Fibroblast of the aortic adventitia (primary cell): ENCODE measurements around the gene RETN. TPM values are rescaled to one million over a fixed set of nuclear protein-coding genes. Genes with fewer than 3 reads are reported as not detected.

Experiments
- DNase-seq: peaks from one replicate; pipeline ENCODE4 v3.0.0-alpha.2; 2010; ENCODE audit warnings: low read depth
- H3K4me3 ChIP-seq: 2 replicates; pipeline ENCODE4 v1.5.1; 2011; ENCODE audit warnings: low read depth, mild to moderate bottlenecking, control low read depth, low read length, moderate library complexity
- total RNA-seq: library from RNA; depleted of rRNA; stranded (reverse); fragments of >200 nt; gene quantifications from 2 replicates; pipeline ENCODE4 v1.2.3, GENCODE V29; 2012; ENCODE audit warnings: low replicate concordance
- TF ChIP-seq, protein P1 (sequence below): IDR thresholded peaks from 2 replicates; pipeline ENCODE4 v1.5.1; 2011; ENCODE audit warnings: mild to moderate bottlenecking, low read length, control low read depth, inconsistent platforms; ENCODE audit not compliant: insufficient read depth

Gene RETN
- total RNA-seq, 1 donor, result not detected

DNA sequence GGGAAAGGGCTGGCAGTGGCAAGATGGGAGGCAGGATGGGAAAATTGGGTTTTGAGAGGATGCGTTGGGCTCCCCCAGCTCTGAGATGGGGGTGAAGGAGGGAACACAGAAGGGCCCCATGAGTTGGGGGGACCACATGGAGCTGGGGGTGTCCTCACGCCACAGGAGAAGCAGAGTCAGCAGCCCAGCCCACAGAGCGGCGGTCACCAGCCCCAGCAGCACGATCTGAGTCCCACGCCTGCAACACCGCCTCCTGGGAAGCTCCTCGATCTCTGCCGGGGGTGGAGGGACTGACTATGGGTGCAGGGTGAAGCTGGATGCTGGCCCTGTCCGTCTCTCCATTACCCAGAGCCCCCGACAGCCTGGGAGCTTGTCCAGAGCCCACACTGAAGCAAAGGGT is 29.7 kb downstream of the RETN start:
- H3K4me3 ChIP-seq, result no peak overlapping the region
- TF ChIP-seq, protein P1, sequence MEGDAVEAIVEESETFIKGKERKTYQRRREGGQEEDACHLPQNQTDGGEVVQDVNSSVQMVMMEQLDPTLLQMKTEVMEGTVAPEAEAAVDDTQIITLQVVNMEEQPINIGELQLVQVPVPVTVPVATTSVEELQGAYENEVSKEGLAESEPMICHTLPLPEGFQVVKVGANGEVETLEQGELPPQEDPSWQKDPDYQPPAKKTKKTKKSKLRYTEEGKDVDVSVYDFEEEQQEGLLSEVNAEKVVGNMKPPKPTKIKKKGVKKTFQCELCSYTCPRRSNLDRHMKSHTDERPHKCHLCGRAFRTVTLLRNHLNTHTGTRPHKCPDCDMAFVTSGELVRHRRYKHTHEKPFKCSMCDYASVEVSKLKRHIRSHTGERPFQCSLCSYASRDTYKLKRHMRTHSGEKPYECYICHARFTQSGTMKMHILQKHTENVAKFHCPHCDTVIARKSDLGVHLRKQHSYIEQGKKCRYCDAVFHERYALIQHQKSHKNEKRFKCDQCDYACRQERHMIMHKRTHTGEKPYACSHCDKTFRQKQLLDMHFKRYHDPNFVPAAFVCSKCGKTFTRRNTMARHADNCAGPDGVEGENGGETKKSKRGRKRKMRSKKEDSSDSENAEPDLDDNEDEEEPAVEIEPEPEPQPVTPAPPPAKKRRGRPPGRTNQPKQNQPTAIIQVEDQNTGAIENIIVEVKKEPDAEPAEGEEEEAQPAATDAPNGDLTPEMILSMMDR, result no peak
- no peak for DNase-seq

DNA sequence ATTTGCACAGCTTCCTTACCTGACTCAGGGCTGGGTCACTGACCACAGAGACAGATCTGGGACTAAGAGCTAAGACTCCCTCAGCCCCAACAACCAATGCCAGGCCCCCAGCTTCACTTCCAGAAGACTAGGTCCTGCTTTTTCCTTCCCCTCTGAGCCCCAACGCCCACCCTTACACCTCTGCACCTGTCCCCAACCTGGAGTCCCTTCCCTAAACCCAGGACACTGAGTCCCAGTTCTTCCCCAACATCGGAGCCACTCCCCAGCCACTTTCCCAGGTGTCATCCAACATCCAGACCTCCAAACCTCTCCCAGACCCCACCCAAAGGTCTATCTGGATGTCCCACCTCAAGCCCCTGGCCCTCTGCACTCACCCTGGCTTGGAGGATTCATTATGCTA is 30.2 kb downstream of the RETN start:
- TF ChIP-seq, protein P1, result no peak

DNA sequence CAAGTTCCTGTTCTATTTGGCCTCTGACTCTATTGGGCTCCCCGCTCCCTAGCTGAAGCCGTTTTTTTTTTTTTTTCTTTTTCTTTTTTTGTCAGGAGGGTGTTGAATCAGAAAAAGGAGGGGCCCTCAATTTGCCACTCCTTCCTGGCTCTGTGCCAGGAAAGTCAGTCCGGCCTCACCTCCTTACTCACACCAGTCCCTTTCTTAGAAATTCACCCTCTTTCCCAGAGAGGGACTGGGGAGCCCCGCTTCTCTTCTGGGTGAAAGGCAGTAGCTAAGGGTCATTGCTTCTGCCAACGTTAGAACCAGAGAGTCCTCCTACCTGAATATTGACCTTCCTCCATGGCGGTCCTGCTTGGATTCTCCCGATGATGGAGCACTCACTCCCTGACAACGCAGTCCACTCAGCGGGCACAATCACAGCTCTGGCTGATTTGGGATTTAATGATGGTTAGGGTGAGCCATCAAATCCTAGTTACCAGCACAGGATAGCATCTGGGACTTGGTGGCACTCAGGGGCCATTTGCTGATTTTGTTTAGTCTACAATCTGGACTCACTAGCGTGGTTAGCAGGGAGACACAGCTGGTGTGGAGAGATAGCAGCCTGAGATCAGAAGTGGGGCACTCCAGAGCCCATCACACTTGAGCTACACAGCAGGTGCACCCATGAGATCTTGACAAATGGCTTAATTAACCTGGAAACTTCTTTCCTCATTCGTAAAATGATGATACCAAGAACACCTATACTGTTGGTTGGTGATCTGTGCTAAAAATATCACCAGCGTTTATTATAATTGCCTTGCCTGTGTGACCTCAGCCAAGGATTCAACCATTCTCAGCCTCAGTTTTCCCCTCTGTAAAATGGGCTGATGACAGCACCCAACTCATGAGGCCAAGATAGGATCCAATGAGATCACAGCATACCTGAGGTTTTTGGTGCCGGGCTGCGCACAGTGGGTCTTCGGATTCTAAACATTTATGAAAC is 30.9 kb downstream of the RETN start:
- H3K4me3 ChIP-seq, result no peak overlapping the region
- TF ChIP-seq, protein P1, result no peak
- DNase-seq, result peak; percentile 20

More for the DNA sequence above, 30.2 kb downstream of the RETN start:
- DNase-seq, result no peak
- H3K4me3 ChIP-seq, result no peak overlapping the region

DNA sequence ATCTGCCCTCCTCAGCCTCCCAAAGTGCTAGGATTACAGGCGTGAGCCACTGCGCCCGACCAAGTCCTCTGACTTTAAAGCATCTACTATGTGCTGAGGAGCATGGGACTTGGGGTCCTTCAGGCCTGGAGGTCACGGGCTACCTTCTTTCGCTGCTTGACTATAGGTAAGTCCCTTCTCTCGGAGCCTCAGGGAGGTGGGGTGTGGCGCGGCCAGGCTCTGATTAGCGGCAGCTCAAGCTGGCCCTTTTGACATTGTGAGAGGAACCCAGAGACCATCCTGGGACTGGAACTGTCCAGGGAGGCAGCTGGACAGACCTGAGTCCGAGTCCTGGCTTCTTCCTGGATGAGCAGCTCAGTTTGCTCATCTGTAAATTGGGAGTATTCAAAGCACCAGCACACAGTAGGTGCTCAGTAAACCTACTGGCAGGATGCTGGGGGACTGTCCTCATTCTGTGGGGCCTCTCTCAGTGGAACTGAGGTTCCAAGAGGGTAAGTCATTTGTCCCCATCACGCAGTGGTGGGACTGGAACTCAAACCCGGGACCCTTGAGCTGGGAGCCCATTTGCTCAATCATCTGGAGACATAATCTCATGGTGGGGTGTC is 32.3 kb downstream of the RETN start:
- TF ChIP-seq, protein P1, result no peak
- no peak for DNase-seq
- H3K4me3 ChIP-seq, result no peak overlapping the region

DNA sequence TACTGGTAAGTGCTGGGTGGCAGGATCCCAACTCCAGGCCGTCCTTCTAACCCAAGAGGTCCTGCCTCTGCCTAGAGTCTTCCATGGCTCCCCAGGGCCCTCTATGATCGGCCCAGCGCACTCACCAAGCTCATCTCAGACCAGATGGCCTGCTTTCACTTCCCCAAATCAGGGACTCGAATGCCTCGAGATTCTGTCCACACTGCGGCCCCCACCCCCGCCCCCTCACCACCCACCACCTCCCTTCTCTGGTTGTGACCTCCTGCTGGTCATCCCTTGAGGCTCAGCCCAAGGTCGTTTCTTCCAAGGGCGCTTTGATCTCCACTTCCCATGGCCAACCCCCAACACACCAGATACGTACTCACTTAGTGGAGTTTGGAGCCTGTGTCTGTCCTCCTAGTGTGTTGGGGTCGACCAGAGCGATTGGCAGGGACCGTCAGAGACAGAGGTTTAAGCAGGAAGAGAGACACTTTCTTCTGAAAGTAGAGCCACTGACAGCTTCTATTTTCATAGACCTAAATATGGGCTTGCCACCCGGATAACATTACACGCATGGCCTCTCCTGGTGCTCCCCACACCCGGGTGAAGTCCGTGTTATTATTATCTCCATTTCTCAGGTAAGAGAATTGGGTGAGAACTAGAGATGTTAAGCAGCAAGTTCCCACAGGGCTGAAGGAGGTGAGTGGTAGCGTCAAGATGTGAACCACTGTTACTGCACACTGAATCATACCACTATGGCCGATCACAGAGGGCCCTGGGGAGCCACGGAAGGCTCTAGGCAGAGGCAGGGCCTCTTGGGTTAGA is 33.0 kb downstream of the RETN start, which contains the start of gene FCER2:
Gene FCER2, minus strand, starts transcription at position 478 of the 804 bp plus-strand sequence. CDS start 2,371 bp downstream, outside the sequence.
- TF ChIP-seq, protein P1, result no peak
- no peak within 1 kb of the TSS for H3K4me3 ChIP-seq
- DNase-seq, result no peak

DNA sequence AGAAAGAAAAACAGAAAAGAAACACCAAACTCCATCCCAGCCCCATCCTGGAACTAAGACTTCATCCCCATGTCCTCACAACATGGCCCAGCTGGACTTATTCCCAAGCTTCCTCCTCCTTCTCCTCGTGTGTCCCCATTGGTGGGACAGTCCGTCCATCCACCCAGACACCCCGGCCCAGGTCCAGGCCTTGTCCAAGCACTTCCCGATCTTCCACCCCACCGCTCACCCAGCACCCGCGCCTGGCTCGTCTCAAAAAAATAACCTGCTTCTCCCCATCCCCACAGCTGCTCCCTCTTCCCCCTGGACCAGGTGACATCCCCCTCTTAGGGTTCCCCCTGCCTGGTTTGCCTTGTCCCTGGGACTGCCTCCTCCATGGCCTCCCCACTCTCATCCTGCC is 34.5 kb downstream of the RETN start:
- TF ChIP-seq, protein P1, result no peak
- DNase-seq, result no peak
- H3K4me3 ChIP-seq, result no peak overlapping the region
